GM21737 (cell line): ENCODE data around the gene NADK.
A peak's percentile ranks its signal among the peaks of the same experiment; 100 is the strongest.
"Not testable (repeated sequence)": the region's sequence is repeated elsewhere in the genome, so short reads cannot be mapped to it uniquely, and the experiment has no call there.

Experiments used
- ATAC-seq: cut with Tn5 transposase; IDR thresholded peaks from one replicate; pipeline ENCODE4 v1.9.1; 2021; ENCODE audit warnings: mild to moderate bottlenecking, moderate library complexity; ENCODE audit not compliant: unreplicated experiment

NADK gene

DNA sequence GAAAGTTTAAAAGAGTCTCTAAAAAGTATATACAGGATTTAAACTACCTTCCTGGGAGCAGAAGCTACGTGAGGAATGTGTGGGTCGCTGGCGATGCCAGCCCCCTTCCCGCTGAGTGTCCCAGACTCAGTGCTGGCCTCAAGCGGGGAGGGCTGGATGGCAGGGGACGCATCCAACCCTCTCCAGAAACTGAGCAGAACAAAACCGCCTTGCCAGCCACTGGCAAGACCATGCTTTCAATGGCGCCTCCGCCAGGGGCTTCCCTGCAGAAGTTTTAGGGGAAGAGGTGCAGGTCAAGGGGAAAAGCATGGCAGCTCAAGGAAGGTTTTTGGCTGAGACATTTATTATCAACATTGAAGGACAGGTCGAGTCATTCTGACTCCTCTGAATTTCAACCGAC lies 26.1 kb downstream of the NADK start:
- ATAC-seq = no peak

DNA sequence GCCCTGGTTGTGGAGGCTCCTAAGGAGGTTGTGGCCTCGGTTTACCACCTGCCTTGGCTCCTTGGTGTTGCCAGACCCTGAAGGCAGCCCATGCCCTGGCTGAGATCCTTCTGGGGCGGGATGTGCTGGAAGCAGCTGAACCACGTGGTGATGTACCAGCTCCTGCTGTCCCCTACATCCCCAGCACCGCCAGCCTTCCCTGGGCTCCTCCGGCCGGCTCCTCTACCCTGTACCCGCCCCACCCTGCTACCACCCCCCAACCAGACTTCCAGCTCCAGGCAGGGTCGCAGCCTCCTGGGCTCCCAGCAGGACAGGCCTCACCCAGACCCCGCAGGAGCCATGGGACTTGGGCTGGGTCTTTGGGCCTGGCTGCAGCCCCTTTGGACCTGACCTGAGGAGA lies 28.3 kb downstream of the NADK start:
- ATAC-seq = not testable (repeated sequence)

- no peak for ATAC-seq
Measured at GRCh38 chr1:1748686-1749321, 29.5 kb downstream of the NADK start.

DNA sequence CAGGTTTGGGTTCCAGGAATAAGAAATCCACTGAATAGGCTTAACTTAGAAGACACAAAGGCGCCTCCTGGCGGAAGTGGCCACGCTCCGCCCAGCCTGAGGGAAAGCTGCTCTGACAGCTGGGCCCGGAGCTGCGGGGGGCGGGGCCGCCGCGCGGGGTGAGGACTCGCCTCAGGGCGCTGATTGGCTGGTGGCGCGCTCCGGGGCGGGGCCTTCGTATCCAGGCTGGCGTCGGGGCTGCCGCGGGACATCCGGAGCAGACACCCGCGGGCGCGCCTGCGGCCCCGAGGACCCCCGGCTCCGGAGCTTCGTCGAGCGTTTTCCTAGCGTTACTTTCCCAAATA lies 31.7 kb downstream of the NADK start:
- ATAC-seq = peak; percentile 79

DNA sequence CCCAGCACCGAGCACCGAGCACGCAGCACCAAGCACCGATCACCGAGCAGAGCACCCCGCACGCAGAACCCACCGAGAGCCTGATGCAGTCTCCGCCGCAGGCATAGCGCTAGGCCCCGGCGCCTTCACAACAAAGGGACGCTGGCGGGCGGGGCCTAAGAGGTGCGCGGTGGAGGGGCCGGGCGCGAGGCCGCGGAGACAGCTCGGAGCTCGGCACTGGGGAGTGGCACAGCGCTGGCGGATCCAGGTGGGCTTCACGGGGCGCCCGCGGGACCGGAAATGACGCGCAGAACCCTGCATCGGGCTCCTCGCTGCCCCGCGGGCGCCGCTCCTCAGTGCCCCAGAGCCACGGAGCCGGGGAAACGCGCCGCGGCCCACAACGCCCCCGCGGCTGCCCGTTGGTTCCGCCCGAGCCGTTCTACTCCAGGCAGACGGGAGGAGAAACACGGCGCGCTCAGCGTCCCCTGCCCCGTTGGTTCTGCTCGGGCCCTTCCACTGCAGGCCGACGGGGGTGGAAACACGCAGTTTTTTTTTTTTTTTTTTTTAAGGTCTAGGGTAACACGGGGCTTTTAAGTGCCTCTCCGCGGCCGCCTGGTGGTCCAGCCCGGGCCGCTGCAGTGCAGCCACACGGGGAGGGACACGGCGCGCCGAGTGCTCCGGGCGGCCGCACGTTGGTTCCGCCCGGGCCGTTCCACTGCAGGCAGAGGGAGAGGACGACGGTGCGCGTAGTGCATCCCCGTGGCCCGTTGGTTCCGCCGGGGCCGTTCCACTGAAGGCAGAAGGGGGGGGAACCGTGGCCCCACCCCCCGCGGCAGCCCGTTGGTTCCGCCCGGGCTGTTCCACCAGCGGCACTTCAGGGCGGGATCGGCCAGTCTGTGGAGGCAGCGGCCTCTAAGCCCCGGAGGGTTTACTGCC lies 32.4 kb downstream of the NADK start:
- ATAC-seq = peak; percentile 52

DNA sequence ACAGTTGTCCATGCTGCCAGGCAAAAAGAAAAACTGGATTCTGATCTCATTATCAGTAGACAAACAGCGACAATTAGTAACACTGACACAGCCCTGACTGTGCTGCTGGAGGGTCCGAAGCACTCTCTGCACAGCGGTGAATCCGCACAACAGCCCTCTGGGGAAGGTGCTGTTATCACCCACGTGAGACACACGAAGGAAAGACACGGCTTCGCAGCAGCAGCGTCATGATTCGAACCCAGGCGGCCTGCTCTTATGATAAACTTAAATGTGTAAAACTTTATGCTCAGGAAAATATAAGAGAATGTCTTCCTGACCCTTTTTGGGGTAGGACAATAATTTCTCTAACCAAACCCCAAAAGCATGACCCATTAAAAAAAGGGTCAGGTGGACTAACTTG lies 35.7 kb downstream of the NADK start:
- ATAC-seq = not testable (repeated sequence)

GRCh38 chr1:1741013-1741412 lies 37.3 kb downstream of the NADK start:
- not testable (repeated sequence) for ATAC-seq

DNA sequence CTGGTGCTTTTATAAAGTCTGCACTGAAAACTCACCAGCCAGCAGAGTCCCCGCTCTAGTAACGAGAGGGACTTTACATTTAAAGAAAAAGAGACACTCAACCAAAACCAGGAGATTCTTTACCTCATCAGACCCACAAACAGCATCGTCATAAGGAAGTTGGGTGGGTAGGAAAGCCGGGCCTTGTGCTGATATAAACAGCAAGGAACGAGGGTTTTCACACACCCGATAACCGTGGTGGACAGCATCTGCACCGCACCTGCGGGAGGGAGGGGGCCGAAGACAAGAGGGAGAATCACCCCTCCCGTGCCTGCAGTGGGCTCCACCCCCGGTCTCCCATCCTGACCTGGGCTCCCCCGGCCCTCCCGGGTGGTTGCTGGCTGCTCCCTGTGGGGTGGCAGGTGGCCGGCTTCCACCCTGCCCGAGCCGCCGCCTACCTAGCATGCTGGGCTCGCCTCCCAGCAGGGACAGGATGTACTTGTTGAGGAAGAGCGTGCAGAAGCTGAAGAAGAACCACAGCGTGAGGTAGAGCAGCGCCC lies 39.4 kb downstream of the NADK start:
- not testable (repeated sequence) for ATAC-seq

GRCh38 chr1:1737675-1738590 lies 40.3 kb downstream of the NADK start:
- ATAC-seq = not testable (repeated sequence)

GRCh38 chr1:1732381-1732780 lies 45.9 kb downstream of the NADK start:
- ATAC-seq = no peak

DNA sequence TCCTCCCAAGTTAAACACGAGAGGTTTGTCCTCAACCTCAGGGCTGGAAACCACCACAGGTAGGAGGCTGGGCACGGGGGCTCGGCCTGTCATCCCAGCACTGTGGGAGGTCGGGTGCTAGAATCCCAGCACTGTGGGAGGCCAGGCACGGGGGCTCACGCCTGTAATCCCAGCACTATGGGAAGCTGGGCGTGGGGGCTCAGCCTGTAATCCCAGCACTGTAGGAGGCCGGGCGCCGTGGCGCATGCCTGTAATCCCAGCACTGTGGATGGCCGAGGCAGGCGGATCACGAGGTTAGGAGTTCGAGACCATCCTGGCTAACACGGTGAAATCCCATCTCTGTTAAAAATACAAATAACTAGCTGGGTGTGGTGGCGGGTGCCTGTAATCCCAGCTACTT lies 47.4 kb downstream of the NADK start:
- no peak for ATAC-seq

DNA sequence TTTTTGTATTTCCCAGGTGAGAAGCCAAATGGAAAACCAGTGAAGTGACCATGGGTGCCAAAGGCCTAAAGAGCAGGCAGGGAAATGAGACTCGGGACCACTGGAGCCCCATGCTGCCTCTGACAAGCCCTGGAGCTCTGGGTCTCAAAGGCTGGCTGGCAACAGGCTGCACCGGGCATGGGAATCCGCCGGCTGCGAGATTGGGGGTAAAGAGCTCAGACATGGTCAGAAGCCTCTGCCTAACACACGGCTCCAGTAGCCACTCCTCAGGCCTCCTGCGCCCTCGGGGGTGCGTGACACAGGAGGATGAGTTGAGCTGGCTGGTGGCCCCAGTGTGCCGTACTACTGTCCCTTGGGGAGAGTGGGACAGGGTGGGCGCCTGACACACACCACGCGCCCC lies 48.0 kb downstream of the NADK start:
- not testable (repeated sequence) for ATAC-seq

DNA sequence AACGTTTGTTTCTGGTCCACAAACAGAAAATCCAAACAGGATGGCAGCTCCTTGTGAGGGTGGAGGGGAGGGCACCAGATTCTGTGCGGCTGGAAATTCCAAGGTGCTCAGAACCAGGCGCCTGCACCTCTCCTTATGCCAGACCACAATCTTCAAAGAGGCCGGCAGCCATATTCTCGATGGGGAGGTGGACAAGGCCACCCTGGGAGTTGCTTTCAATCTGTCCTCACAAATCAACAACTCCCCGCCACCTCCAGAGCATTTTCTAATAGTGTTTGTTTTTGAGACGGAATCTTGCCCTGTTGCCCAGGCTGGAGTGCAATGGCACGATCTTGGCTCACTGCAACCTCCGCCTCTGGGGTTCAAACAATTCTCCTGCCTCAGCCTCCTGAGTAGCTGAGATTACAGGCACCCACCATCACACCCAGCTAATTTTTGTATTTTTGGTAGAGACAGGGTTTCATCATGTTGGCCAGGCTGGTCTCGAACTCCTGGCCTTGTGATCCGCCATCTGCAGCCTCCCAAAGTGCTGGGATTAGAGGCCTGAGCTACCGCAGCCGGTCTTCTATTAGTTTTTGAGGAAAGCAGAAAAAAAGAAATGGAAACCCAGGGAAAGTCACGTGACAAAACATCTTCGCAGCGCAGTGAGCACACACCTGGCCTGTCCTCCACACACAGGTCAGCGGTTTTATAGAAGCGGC lies 49.0 kb downstream of the NADK start:
- ATAC-seq = not testable (repeated sequence)

GRCh38 chr1:1728308-1729005 lies 49.8 kb downstream of the NADK start:
- ATAC-seq = not testable (repeated sequence)

- not testable (repeated sequence) for ATAC-seq
Measured at GRCh38 chr1:1727131-1727651, 51.1 kb downstream of the NADK start.

DNA sequence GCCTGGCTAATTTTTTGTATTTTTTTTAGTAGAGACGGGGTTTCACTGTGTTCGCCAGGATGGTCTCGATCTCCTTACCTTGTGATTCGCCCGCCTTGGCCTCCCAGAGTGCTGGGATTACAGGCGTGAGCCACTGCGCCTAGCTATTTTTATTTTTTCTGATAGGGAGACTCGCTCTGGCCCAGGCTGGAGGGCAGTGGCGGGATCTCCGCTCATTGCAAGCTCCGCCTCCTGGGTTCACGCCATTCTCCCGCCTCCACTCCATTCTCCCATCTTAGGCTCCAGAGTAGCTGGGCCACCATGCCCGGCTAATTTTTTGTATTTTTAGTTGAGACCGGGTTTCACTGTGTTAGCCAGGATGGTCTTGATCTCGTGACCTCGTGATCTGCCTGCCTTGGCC lies 52.2 kb downstream of the NADK start:
- ATAC-seq = not testable (repeated sequence)

GRCh38 chr1:1724035-1724864 lies 54.0 kb downstream of the NADK start, which contains the start of gene CDK11A:
CDK11A (minus strand) TSS chr1:1724357; CDS start chr1:1722818, 1,539 bp downstream.
- peak; percentile 87 for ATAC-seq

GRCh38 chr1:1721201-1721600 lies 57.1 kb downstream of the NADK start:
- ATAC-seq = no peak
